ENCODE results near the gene S100A7A.
"Not testable (repeated sequence)": the region's sequence is repeated elsewhere in the genome, so short reads cannot be mapped to it uniquely, and the experiment has no call there.

Gene S100A7A

DNA sequence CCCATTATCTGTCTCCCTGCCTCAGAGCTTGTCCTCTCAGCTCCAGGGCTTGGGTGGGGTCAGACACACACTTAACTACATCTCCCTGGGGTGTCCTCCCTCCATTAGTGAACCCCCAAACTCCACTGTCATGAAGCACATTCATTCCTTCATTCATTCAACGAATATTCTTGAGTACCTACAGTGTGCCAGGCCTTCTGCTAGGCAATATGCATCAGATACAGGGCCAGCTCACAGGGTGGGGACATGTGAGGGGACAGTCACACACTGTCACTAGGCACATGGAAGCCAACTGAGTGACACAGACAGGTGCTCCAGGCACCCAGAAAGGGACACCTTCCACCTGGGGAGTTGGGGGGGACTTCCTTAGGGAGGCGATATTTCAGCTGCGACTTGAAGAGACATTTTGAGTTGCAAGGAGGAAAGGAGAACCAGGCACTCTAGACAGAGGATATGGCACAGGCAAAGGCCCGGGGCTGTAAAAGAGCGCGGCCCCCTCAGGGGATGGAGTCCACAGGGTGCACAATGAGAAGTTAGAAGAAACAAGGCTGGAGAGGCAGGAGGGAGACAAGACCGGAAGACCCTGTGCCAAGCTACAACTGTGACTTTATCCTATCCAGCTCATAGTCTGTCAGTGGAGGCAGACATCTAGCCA, 16.8 kb upstream of the S100A7A start:
- TF ChIP-seq CTCF (conservative IDR thresholded peaks at IDR 0.05; ENCODE audit: low read depth, low read length) = no peak
- no peak for DNase-seq (ENCODE audit: low read depth)

GRCh38 chr1:153400244-153400643, 16.1 kb upstream of the S100A7A start:
- DNase-seq (ENCODE audit: low read depth) = no peak
- TF ChIP-seq CTCF (conservative IDR thresholded peaks at IDR 0.05; ENCODE audit: low read depth, low read length) = peak; percentile 32
- H3K4me3 ChIP-seq (ENCODE audit: low read length) = no peak overlapping the region

More for the DNA sequence above, 16.8 kb upstream of the S100A7A start:
- no peak overlapping the region for H3K4me3 ChIP-seq (ENCODE audit: low read length)

GRCh38 chr1:153401461-153401860, 14.9 kb upstream of the S100A7A start:
- H3K4me3 ChIP-seq (ENCODE audit: low read length) = no peak overlapping the region
- no peak for DNase-seq (ENCODE audit: low read depth)
- no peak for TF ChIP-seq CTCF (conservative IDR thresholded peaks at IDR 0.05; ENCODE audit: low read depth, low read length)

- H3K4me3 ChIP-seq (ENCODE audit: low read length) = no peak overlapping the region
- TF ChIP-seq CTCF (conservative IDR thresholded peaks at IDR 0.05; ENCODE audit: low read depth, low read length) = no peak
- DNase-seq (ENCODE audit: low read depth) = no peak
These were observed 14.1 kb upstream of the S100A7A start for GRCh38 chr1:153402226-153402625.

DNA sequence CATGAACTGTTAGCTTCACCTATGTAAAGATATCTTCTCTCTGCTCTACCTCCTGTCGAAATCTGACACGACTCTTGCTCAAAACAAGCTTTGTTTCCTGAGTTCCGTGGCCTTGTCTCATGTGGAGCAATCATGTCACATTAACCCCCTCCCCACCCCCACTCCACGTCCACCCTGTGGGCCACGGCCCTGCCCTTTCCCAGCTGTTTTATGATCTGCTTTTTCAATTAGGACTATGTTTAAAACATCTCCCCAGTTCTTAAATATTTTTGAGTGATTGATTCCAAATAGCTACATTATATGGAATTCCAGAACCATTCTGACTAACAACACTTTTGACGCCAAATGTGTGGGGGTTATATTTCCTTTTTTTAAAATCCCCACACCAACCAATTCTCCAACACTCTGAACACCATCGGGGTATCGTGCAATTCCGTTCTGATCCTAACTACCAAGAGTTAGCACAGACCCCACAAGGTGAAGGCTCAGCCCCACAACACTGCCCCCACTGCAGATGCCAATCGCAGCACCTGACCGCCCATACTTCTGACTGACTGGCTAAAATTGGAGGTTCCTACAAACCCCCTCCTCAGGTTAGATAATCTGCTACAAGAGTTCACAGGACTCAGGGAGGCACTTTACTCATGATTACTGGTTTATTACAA, 12.8 kb upstream of the S100A7A start:
- no peak for DNase-seq (ENCODE audit: low read depth)
- TF ChIP-seq CTCF (conservative IDR thresholded peaks at IDR 0.05; ENCODE audit: low read depth, low read length) = no peak
- H3K4me3 ChIP-seq (ENCODE audit: low read length) = no peak overlapping the region

GRCh38 chr1:153404086-153404635, 12.2 kb upstream of the S100A7A start:
- TF ChIP-seq CTCF (conservative IDR thresholded peaks at IDR 0.05; ENCODE audit: low read depth, low read length) = no peak
- no peak for DNase-seq (ENCODE audit: low read depth)
- no peak overlapping the region for H3K4me3 ChIP-seq (ENCODE audit: low read length)

GRCh38 chr1:153404768-153405167, 11.6 kb upstream of the S100A7A start:
- no peak for DNase-seq (ENCODE audit: low read depth)
- TF ChIP-seq CTCF (conservative IDR thresholded peaks at IDR 0.05; ENCODE audit: low read depth, low read length) = peak; percentile 48
- H3K4me3 ChIP-seq (ENCODE audit: low read length) = no peak overlapping the region

DNA sequence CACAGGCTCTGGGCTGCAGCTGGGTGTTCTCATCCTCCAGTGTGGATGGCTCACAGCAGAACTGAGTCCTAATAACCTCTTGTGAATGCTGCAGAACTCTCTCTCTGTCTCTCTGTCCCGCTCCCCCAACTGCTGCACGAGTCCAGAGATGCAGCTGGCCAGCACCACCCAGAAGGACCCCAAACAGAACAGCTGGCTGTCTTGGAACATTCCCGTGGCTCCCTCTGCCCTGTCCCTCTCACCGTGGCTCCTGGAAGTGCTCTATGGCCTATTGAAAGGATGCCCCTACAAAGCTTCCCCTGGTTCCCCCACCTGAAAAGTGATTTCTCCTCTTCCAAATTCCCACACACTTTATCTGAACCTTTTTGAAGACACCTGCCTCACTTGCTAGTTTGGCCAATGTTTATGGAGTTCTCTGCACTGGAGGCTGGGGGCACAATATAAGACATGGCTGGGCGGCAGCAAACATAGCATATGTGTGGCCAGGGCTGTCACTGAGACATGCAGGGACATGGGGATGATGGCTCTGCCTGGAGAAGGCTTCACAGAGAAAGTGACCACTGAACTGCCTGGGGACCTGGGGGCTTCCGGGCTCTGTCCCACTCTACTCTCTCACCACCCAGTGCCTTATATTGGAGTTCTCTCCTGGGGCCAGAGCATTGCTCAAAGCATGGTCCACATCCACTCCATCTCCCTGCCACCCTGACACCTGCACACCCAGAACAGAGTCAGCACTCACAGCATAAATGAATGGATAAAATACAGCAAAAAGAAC, 10.3 kb upstream of the S100A7A start:
- DNase-seq (ENCODE audit: low read depth); H3K4me3 ChIP-seq (ENCODE audit: low read length): not testable (repeated sequence)

GRCh38 chr1:153407274-153407673, 9.0 kb upstream of the S100A7A start:
- not testable (repeated sequence) for H3K4me3 ChIP-seq (ENCODE audit: low read length); DNase-seq (ENCODE audit: low read depth)

- H3K4me3 ChIP-seq (ENCODE audit: low read length); DNase-seq (ENCODE audit: low read depth): not testable (repeated sequence)
These were observed 2.4 kb upstream of the S100A7A start for GRCh38 chr1:153413961-153414360.
